GM19328 (cell line): ENCODE data around the gene CACNB2.

Experiments used
- ATAC-seq: cut with Tn5 transposase; IDR thresholded peaks from one replicate; pipeline ENCODE4 v1.9.1; 2021; ENCODE audit warnings: mild to moderate bottlenecking, moderate library complexity; ENCODE audit not compliant: unreplicated experiment

Gene CACNB2

GRCh38 chr10:18497806-18498369 lies 357.7 kb downstream of the CACNB2 start:
- ATAC-seq: no peak

GRCh38 chr10:18498998-18499397 lies 358.8 kb downstream of the CACNB2 start:
- ATAC-seq: no peak

GRCh38 chr10:18500576-18500975 lies 360.4 kb downstream of the CACNB2 start:
- no peak for ATAC-seq

- no peak for ATAC-seq
These were observed 361.0 kb downstream of the CACNB2 start for GRCh38 chr10:18501198-18501597.

- ATAC-seq: no peak
These were observed 361.4 kb downstream of the CACNB2 start for GRCh38 chr10:18501629-18502028.

- no peak for ATAC-seq
These were observed 363.9 kb downstream of the CACNB2 start for GRCh38 chr10:18504161-18504560.

- no peak for ATAC-seq
These were observed 365.4 kb downstream of the CACNB2 start for GRCh38 chr10:18505456-18506118.

- ATAC-seq: no peak
These were observed 368.4 kb downstream of the CACNB2 start for GRCh38 chr10:18508587-18508986.

- ATAC-seq: no peak
These were observed 374.3 kb downstream of the CACNB2 start for GRCh38 chr10:18514537-18514936.

GRCh38 chr10:18516851-18517250 lies 376.6 kb downstream of the CACNB2 start:
- no peak for ATAC-seq

GRCh38 chr10:18523025-18523424 lies 382.8 kb downstream of the CACNB2 start:
- no peak for ATAC-seq

- no peak for ATAC-seq
These were observed 383.6 kb downstream of the CACNB2 start for GRCh38 chr10:18523858-18524257.

- ATAC-seq: no peak
These were observed 387.5 kb downstream of the CACNB2 start for GRCh38 chr10:18527687-18528086.

GRCh38 chr10:18528292-18528691 lies 388.1 kb downstream of the CACNB2 start:
- ATAC-seq: no peak

- ATAC-seq: no peak
These were observed 392.8 kb downstream of the CACNB2 start for GRCh38 chr10:18532881-18533535.

- ATAC-seq: no peak
These were observed 393.7 kb downstream of the CACNB2 start for GRCh38 chr10:18533896-18534295.

GRCh38 chr10:18539335-18539734 lies 399.1 kb downstream of the CACNB2 start:
- no peak for ATAC-seq

- no peak for ATAC-seq
These were observed 400.0 kb downstream of the CACNB2 start for GRCh38 chr10:18540195-18540594.

GRCh38 chr10:18542832-18543231 lies 402.6 kb downstream of the CACNB2 start:
- ATAC-seq: no peak

- ATAC-seq: no peak
These were observed 405.5 kb downstream of the CACNB2 start for GRCh38 chr10:18545621-18546305.

- no peak for ATAC-seq
These were observed 408.9 kb downstream of the CACNB2 start for GRCh38 chr10:18549105-18549504.

GRCh38 chr10:18551473-18551872 lies 411.2 kb downstream of the CACNB2 start:
- ATAC-seq: no peak
